ENCODE results near the gene CHMP6.
"Not testable (repeated sequence)": the region's sequence is repeated elsewhere in the genome, so short reads cannot be mapped to it uniquely, and the experiment has no call there.

CHMP6 gene

GRCh38 chr17:81017330-81017729 lies 25.7 kb downstream of the CHMP6 start:
- not testable (repeated sequence) for DNase-seq

- DNase-seq = peak; percentile 29
These were observed 26.6 kb downstream of the CHMP6 start for GRCh38 chr17:81018044-81018802.

GRCh38 chr17:81019563-81020442 lies 28.2 kb downstream of the CHMP6 start:
- DNase-seq = no peak

- DNase-seq = no peak
These were observed 28.8 kb downstream of the CHMP6 start for GRCh38 chr17:81020443-81020766.

- DNase-seq = no peak
These were observed 29.3 kb downstream of the CHMP6 start for GRCh38 chr17:81020767-81021497.

- DNase-seq = no peak
These were observed 30.1 kb downstream of the CHMP6 start for GRCh38 chr17:81021531-81022343.

- no peak for DNase-seq
These were observed 30.7 kb downstream of the CHMP6 start for GRCh38 chr17:81022344-81022676.

GRCh38 chr17:81025065-81025740 lies 33.6 kb downstream of the CHMP6 start:
- DNase-seq = no peak

GRCh38 chr17:81025741-81026129 lies 34.1 kb downstream of the CHMP6 start:
- no peak for DNase-seq

GRCh38 chr17:81026266-81027036 lies 34.8 kb downstream of the CHMP6 start:
- DNase-seq = no peak

GRCh38 chr17:81027038-81027437 lies 35.4 kb downstream of the CHMP6 start:
- no peak for DNase-seq

- no peak for DNase-seq
These were observed 36.2 kb downstream of the CHMP6 start for GRCh38 chr17:81027591-81028505.

- no peak for DNase-seq
These were observed 36.8 kb downstream of the CHMP6 start for GRCh38 chr17:81028506-81028858.

- DNase-seq = no peak
These were observed 38.2 kb downstream of the CHMP6 start for GRCh38 chr17:81029859-81030258.

- DNase-seq = not testable (repeated sequence)
These were observed 38.7 kb downstream of the CHMP6 start for GRCh38 chr17:81030312-81030711.

GRCh38 chr17:81030741-81031565 lies 39.3 kb downstream of the CHMP6 start:
- DNase-seq = peak; percentile 71

- DNase-seq = no peak
These were observed 40.2 kb downstream of the CHMP6 start for GRCh38 chr17:81031566-81032550.
